NCI-H1105 (cell line): ENCODE results near the gene FOXN3.

Experiments
- DNase-seq: peaks from one replicate; lab custom pipeline; 2025; lab: John Stamatoyannopoulos, UW

FOXN3 gene

GRCh38 chr14:89382901-89383845 lies 33.9 kb downstream of the FOXN3 start:
- DNase-seq = no peak

- DNase-seq = no peak
Observed at GRCh38 chr14:89382487-89382886, 34.5 kb downstream of the FOXN3 start.

- DNase-seq = no peak
Observed at GRCh38 chr14:89379891-89380820, 36.9 kb downstream of the FOXN3 start.

GRCh38 chr14:89379006-89379405 lies 38.0 kb downstream of the FOXN3 start:
- no peak for DNase-seq

- no peak for DNase-seq
Observed at GRCh38 chr14:89378119-89378518, 38.9 kb downstream of the FOXN3 start.

- no peak for DNase-seq
Observed at GRCh38 chr14:89377544-89377943, 39.5 kb downstream of the FOXN3 start.

- no peak for DNase-seq
Observed at GRCh38 chr14:89374908-89375307, 42.1 kb downstream of the FOXN3 start.

GRCh38 chr14:89373185-89373584 lies 43.8 kb downstream of the FOXN3 start:
- DNase-seq = no peak

- no peak for DNase-seq
Observed at GRCh38 chr14:89372512-89372883, 44.5 kb downstream of the FOXN3 start.

- DNase-seq = no peak
Observed at GRCh38 chr14:89371585-89372511, 45.2 kb downstream of the FOXN3 start.

GRCh38 chr14:89370781-89371180 lies 46.3 kb downstream of the FOXN3 start:
- no peak for DNase-seq

GRCh38 chr14:89370381-89370780 lies 46.7 kb downstream of the FOXN3 start:
- DNase-seq = no peak

- no peak for DNase-seq
Observed at GRCh38 chr14:89369656-89370055, 47.4 kb downstream of the FOXN3 start.

GRCh38 chr14:89368490-89369477 lies 48.2 kb downstream of the FOXN3 start:
- DNase-seq = no peak

- DNase-seq = no peak
Observed at GRCh38 chr14:89367779-89368120, 49.3 kb downstream of the FOXN3 start.

- no peak for DNase-seq
Observed at GRCh38 chr14:89366864-89367778, 49.9 kb downstream of the FOXN3 start.

GRCh38 chr14:89365061-89365801 lies 51.8 kb downstream of the FOXN3 start:
- DNase-seq = no peak

- DNase-seq = no peak
Observed at GRCh38 chr14:89364316-89364715, 52.7 kb downstream of the FOXN3 start.

GRCh38 chr14:89360277-89360676 lies 56.8 kb downstream of the FOXN3 start:
- DNase-seq = no peak
